OCI-LY3 (cell line): Measurements from ENCODE around the gene RASSF7.

ENCODE experiments used
- H2AFZ ChIP-seq: fragments of 200-600, 300-600 bp; shearing (Covaris generic); 2 replicates; pipeline ENCODE4 v1.6.0; 2014; ENCODE audit warnings: antibody characterized with exemption, low read depth, low read length
- H3K27ac ChIP-seq: fragments of 200-600, 300-600 bp; sonication (generic); 2 replicates; pipeline ENCODE4 v1.5.1; 2014; ENCODE audit warnings: mild to moderate bottlenecking, low read length, moderate library complexity, mixed read lengths
- H3K27me3 ChIP-seq: fragments of 200-600, 300-600 bp; sonication (generic); 2 replicates; pipeline ENCODE4 v1.6.1; 2014; ENCODE audit warnings: low read depth, low read length, mixed read lengths
- H3K36me3 ChIP-seq: fragments of 200-600, 300-600 bp; sonication (generic); replicated peaks from 2 replicates; pipeline ENCODE3; 2014; ENCODE audit warnings: low read depth, low read length, mixed read lengths
- H3K4me1 ChIP-seq: fragments of 300-600, 200-600 bp; sonication (generic); 2 replicates; pipeline ENCODE4 v1.6.1; 2014; ENCODE audit warnings: low read length, mixed read lengths
- H3K4me2 ChIP-seq: fragments of 200-600, 300-600 bp; sonication (generic); 2 replicates; pipeline ENCODE4 v1.6.1; 2014; ENCODE audit warnings: low read length, mixed read lengths
- H3K4me3 ChIP-seq: fragments of 300-600, 200-600 bp; sonication (generic); 2 replicates; pipeline ENCODE4 v1.5.1; 2014; ENCODE audit warnings: antibody characterized with exemption, mild to moderate bottlenecking, low read length, moderate library complexity
- H3K79me2 ChIP-seq: fragments of 300-600, 200-600 bp; shearing (Covaris generic); 2 replicates; pipeline ENCODE4 v1.6.1; 2014; ENCODE audit warnings: mild to moderate bottlenecking, low read length, mixed read lengths
- H3K9ac ChIP-seq: fragments of 300-600, 200-600 bp; shearing (Covaris generic); 2 replicates; pipeline ENCODE4 v1.6.0; 2014; ENCODE audit warnings: mild to moderate bottlenecking, low read length, moderate library complexity
- H3K9me3 ChIP-seq: fragments of 200-600, 300-600 bp; shearing (Covaris generic); 2 replicates; pipeline ENCODE4 v1.6.1; 2014; ENCODE audit warnings: low read length, mixed read lengths; ENCODE audit not compliant: insufficient read depth
- H4K20me1 ChIP-seq: fragments of 200-600, 300-600 bp; sonication (generic); 2 replicates; pipeline ENCODE4 v1.6.1; 2016; ENCODE audit warnings: low read length, mixed read lengths; ENCODE audit not compliant: insufficient read depth
- CTCF ChIP-seq: fragments of 200-600, 300-600 bp; sonication (generic); IDR thresholded peaks from 2 replicates; pipeline ENCODE4 v1.5.1; 2014; ENCODE audit warnings: antibody characterized with exemption, low read length, low read depth
- EZH2phosphoT487 ChIP-seq: fragments of 200-600 bp; shearing (Covaris generic); IDR thresholded peaks from 2 replicates; pipeline ENCODE4 v1.6.1; 2018; ENCODE audit warnings: antibody characterized with exemption, mixed run types, low read depth

Gene RASSF7

GRCh38 chr11:553083-553987 lies 7.4 kb upstream of the RASSF7 start:
- Histone ChIP-seq H3K27me3 (no peaks in the 10 kb centered on the region), H3K4me3 (no peak overlapping the region), H3K9ac (no peak overlapping the region), H3K9me3 (no peaks in the 10 kb centered on the region), H4K20me1 (no peaks in the 10 kb centered on the region), H3K36me3 (no peaks in the 10 kb centered on the region), H2AFZ (no peak overlapping the region), H3K4me1 (0 out of 2 replicates have a peak, but pooled peaks cover 7% of the 10 kb centered on the region), H3K79me2 (no peaks in the 10 kb centered on the region), H3K27ac (no peak overlapping the region), H3K4me2 (no peak overlapping the region)
- TF ChIP-seq EZH2phosphoT487 (no peak), CTCF (no peak)

GRCh38 chr11:553988-554340 lies 6.8 kb upstream of the RASSF7 start:
- Histone ChIP-seq H3K79me2 (no peaks in the 10 kb centered on the region), H3K36me3 (no peaks in the 10 kb centered on the region), H3K4me2 (peak overlapping the region; percentile 64), H3K4me1 (0 out of 2 replicates have a peak, but pooled peaks cover 7% of the 10 kb centered on the region), H4K20me1 (no peaks in the 10 kb centered on the region), H3K9ac (peak overlapping the region; percentile 49; the same call in 1 of the 2 replicates), H2AFZ (no peak overlapping the region), H3K27me3 (no peaks in the 10 kb centered on the region), H3K27ac (no peak overlapping the region), H3K9me3 (no peaks in the 10 kb centered on the region), H3K4me3 (peak overlapping the region; percentile 73; the same call in 1 of the 2 replicates)
- no peak for TF ChIP-seq EZH2phosphoT487
- TF ChIP-seq CTCF = no peak

GRCh38 chr11:554428-555226 lies 6.1 kb upstream of the RASSF7 start:
- H3K4me2 ChIP-seq = peak overlapping the region; percentile 82
- no peak overlapping the region for H3K27ac ChIP-seq
- H3K79me2 ChIP-seq = no peaks in the 10 kb centered on the region
- TF ChIP-seq CTCF (peak; percentile 46), EZH2phosphoT487 (no peak)
- H2AFZ ChIP-seq = peak overlapping the region; percentile 6; the same call in 1 of the 2 replicates
- H3K4me1 ChIP-seq = peaks cover 13% of the 10 kb centered on the region; the same call in 1 of the 2 replicates
- no peaks in the 10 kb centered on the region for H3K9me3 ChIP-seq
- no peaks in the 10 kb centered on the region for H3K27me3 ChIP-seq
- peak overlapping the region; percentile 74 for H3K4me3 ChIP-seq
- peak overlapping the region; percentile 49 for H3K9ac ChIP-seq
- H3K36me3 ChIP-seq = no peaks in the 10 kb centered on the region
- H4K20me1 ChIP-seq = no peaks in the 10 kb centered on the region

- Histone ChIP-seq H3K79me2 (no peaks in the 10 kb centered on the region), H3K4me1 (peaks cover 18% of the 10 kb centered on the region), H3K9me3 (no peaks in the 10 kb centered on the region), H3K4me3 (peak overlapping the region; percentile 74), H3K36me3 (no peaks in the 10 kb centered on the region), H3K9ac (peak overlapping the region; percentile 37; the same call in 1 of the 2 replicates), H3K4me2 (peak overlapping the region; percentile 82), H3K27me3 (no peaks in the 10 kb centered on the region), H2AFZ (0 out of 2 replicates have a peak overlapping the region, but pooled peaks have one; percentile 53), H3K27ac (no peak overlapping the region), H4K20me1 (no peaks in the 10 kb centered on the region)
- TF ChIP-seq EZH2phosphoT487 = no peak
Observed at GRCh38 chr11:555227-555779, 5.5 kb upstream of the RASSF7 start.
